CD4-positive, alpha-beta T cell treated with Interleukin-6 at 100 ng/mL for 8 hours (primary cell): ENCODE results near the gene LINGO3.
A peak's percentile ranks its signal among the peaks of the same experiment; 100 is the strongest.
"Not testable (repeated sequence)": the region's sequence is repeated elsewhere in the genome, so short reads cannot be mapped to it uniquely, and the experiment has no call there.

Experiments used
- DNase-seq: peaks from one replicate; pipeline ENCODE4 v3.0.0-alpha.2; 2020; ENCODE audit warnings: mixed read lengths, low spot score

LINGO3 gene

DNA sequence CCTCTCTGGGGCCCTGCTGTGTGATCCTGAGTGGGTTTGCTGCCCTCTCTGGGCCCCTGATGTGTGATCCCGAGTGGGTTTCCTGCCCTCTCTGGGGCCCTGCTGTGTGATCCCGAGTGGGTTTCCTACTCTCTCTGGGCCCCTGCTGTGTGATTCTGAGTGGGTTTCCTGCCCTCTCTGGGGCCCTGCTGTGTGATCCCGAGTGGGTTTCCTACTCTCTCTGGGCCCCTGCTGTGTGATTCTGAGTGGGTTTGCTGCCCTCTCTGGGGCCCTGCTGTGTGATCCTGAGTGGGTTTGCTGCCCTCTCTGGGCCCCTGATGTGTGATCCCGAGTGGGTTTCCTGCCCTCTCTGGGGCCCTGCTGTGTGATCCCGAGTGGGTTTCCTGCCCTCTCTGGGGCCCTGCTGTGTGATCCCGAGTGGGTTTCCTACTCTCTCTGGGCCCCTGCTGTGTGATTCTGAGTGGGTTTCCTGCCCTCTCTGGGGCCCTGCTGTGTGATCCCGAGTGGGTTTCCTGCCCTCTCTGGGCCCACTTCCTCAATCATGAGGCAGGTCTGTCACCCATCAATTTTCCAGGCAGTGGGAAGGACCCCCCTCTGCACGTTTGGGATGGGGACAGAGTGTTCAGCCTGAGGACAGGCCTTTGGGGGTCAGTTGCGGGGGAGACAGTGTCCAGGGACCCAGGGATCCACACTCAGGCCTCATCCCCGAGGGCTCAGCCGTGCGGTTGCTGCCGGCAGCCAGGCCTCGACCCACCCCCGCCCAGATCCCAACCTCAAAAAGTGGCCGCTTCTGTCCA lies 26.5 kb downstream of the LINGO3 start:
- not testable (repeated sequence) for DNase-seq

DNA sequence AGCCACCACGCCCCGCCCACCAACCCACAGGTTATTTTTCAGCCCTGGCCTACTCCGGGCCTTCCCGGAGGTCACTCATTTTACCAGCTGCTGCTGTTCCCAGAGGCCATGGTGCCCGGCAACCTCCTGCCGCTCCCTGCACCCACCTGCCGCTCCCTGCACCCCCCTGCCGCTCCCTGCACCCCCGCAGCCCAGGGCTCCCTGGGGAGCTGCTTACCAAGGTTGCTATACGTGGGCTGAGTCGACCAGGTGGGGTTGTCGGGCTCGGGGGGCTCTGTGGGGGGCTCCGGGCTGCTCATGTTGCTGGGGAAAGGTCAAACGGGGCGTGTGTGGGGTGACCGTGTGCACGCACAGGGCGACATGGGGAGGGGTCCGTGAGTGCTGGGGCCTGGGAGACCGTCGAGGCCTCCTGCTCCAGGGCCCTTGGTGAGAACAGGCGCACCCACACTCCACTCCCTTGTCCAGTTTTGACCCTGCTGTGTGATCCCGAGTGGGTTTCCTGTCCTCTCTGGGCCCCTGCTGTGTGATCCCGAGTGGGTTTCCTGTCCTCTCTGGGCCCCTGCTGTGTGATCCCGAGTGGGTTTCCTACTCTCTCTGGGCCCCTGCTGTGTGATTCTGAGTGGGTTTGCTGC lies 27.2 kb downstream of the LINGO3 start:
- no peak for DNase-seq

DNA sequence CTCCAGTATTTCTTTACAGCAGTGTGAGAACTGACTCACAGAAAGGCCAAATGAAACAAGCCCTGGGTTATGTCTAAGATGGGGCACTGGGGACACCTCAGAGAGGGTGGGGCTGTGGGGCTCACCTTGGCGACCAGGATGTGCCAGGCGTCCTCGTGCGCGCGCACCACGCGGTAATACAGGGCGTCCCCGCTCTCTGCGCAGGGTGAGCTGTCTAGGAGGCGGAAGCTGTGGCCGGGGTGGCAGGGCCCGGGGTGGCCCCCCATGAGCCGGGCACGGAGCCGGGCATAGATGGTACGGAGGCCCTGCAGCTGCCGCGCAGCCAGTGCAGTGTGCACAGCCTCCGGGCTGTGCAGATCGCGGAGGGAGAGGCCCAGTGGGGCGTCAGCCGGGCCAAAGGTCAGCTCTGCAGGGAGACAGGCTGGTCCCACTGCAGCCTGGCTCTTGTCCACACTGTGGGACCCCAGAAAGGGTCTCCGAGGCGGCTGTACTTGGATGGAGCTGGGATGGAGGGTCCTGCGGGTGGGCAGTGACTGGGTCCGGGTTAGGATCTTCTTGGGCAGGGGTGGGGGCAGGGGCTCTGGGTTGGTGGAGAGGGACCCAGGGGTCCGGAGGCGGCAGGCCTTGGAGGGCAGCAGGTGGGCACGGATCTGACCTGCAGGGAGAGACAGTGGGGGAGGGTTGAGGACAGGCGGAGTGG lies 29.3 kb downstream of the LINGO3 start:
- no peak for DNase-seq

DNA sequence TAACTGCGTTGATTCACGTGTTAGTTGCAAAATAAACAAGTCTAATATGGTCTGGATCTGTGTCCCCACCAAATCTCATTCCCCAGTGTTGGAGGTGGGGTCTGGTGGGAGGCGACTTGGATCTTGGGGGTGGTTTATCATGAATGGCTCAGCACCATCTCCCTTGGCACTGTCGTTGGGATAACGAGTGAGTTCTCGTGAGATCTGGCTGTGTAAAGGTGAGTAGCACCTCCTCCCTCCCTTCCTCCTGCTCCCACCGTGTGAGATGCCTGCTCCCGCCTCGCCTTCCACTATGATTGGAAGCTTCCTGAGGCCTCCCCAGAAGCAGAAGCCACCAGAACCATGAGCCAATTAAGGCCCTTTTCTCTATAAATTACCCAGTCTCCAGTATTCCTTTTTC lies 30.8 kb downstream of the LINGO3 start:
- DNase-seq = no peak

DNA sequence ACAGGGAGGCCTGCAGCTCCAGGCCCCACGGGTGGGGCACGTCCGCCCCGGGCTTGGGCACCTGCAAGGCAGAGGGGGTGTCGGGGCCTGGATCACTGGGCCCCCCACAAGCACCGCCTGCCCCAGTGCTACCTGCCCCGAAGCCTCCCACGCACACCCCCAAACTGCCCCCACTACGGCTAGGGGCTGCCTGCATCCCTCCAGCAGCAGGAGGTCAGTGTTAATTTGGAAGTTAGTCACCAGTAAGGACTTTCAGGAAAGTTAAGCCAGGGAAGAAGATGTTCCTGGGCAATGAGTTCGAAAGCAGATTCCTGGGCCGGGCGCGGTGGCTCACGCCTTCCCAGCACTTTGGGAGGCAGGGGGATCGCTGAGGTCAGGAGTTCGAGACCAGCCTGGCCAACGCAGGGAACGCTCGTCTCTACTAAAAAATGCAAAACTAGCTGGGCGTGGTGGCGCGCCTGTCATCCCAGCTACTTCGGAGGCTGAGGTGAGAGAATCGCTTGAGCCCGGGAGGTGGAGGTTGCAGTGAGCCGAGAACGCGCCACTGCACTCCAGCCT lies 31.4 kb downstream of the LINGO3 start:
- DNase-seq = no peak

DNA sequence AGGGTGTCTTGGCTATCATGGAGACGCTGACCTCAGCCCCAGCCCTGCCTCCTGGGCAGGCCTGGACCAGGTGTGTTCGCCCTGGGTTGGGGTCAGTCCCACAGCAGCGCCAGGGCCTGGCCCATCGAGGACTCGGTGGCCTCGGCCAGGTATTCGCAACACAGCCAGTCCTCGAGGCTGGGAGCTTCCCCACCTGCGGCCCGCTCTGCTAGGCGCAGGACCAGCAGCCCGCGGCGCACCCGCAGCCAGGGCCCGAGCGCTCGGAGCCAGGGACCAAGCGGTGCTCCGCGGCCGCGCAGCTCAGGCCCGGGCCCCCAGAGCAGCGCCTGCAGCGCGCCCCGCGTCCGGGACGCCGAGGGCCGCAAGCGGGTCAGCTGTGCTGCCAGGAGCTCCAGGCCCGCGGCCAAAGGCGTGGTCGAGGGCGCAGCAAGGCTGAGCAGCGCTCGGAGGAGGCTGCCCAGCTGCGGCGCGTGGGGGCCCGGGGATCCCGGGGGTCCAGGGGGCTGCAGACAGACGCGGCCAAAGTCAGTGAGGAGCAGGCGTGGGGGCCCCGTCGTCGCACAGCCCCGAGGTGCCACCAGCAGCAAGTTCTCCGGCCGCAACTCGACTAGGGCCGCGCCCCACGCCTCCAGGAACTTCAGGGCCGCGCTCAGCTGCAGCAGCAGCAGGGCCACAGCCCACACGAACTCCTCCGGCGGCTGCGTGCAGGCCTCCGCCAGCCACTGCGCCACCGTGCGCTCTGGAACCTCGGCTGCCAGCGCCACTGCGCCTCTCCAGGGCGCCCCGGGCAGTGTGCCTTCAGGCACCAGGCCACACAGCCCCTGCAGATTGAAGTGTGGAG lies 32.1 kb downstream of the LINGO3 start:
- no peak for DNase-seq

DNA sequence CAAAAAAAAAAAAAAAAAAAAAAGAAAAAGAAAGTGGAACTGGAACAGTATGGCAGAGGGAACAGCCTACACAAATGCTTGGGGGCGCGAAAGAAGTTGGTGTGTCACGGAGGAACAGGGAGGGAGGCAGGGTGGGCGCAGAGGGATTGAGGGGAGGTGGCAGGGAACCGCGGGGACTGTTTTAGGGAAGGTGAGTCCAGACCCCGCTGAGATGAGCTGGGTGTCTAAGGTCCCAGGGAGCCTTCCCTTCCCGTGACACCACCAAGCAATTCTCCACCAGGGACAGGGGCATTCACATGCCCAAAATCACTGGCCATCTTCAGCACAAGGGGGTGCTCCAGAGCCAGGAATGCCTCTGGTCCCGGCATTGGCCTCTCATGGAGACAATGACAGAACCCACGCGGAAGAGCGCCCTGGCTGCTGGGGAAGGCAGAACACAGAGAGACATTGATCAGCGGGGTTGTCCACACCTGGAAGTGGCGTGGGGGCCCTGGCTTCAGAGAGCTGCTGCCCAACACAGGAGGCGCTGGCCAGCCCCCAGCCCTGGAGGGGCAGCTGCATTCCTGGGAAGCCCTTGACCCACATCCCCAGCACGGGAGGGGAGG lies 32.9 kb downstream of the LINGO3 start:
- DNase-seq = peak; percentile 48

DNA sequence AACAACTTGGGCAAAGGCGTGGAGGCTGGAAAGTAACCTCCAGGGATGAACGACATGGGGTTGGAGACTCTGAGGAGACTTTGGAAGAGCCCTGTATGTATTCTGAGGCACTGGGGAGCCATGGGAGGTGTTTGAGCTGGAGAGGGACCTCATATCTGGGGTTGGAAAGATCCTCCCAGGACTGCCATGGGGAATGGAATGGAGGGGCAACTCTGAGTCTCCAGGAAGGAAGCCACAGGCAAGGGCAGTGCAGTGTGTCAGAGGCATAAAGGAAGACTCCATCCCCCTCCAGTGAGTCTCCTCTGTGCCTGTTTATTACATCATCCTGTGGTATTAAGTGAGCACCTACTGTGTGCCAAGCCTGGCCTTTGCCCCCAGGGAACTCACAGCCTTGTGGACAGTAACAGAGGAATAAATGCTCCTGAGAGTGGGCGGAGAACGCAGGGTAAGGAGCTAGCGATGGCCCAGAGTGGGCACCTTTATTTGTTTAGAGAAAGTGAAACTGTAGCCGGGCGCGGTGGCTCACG lies 33.7 kb downstream of the LINGO3 start:
- no peak for DNase-seq

DNA sequence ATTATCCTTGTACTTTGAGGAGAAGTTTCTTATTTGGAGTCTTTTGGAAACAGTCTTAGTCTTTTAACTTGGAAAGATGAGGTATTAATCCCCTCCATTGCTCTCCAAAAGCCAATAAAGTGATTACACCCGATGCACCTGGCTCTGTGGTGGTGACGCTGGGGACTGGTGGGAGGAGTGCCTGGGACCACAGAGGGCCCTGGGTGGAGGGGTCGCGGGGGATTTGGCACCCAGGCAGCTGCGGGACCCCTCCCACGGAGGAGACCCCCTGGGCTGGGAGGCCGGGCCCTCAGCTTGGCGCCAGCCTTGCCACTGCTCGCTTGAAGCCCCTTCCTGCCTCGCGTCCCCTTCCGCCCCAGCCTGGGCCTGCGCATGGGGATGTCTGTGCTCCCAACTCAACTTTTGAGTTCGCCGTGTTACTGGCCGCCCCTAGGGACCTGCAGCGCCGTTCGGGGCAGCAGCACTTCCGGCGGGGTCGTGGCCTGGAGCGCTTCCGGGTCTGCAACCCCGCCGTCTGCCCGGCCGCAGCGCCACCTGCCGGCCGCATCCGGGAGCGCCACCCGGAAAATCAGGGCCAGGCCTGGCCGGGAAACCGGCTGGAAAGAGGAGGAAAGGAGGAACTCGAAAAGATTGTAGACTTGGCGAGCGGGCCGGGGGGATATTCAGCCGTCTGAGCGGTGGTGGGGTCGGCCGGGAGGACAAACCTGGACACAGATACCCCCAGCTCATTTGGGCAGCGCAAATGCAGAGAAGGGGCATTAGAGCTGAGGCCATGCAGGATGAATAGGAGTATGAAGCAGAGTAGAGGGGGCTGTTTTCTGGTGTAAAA lies 34.4 kb downstream of the LINGO3 start:
- peak; percentile 61 for DNase-seq

DNA sequence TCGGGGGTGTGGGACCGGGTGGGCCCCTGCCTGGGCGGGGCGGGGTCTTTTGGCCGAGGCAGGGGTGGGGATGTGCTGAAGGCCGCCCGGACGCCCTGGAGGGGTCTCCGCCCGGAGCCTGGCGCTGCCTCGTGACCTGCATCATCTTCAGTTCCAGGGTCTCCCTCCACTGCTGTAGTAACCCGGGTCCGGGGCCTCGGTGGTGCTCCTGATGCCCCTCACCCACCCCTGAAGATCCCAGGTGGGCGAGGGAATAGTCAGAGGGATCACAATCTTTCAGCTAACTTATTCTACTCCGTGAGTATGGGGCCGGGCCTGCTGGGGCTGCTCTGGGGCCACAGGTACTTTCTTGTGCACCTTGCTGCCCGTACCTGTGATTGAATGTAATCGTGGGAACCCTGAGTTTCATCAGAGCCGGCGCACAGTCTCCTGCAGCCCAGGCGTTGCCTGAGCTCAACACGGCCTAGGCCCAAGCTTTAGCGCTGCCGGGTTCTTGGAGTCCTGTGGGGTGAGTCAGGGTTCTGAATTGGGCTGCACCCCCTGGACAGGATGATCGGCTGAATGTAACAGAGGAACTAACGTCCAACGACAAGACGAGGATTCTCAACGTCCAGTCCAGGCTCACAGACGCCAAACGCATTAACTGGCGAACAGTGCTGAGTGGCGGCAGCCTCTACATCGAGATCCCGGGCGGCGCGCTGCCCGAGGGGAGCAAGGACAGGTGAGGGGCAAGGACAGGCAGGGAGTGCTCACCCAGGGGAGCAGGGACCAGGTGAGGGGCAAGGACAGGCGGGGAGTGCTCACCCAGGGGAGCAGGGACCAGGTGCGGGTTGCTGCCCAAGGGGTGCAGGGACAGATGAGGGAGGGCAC lies 36.5 kb downstream of the LINGO3 start:
- DNase-seq = no peak

DNA sequence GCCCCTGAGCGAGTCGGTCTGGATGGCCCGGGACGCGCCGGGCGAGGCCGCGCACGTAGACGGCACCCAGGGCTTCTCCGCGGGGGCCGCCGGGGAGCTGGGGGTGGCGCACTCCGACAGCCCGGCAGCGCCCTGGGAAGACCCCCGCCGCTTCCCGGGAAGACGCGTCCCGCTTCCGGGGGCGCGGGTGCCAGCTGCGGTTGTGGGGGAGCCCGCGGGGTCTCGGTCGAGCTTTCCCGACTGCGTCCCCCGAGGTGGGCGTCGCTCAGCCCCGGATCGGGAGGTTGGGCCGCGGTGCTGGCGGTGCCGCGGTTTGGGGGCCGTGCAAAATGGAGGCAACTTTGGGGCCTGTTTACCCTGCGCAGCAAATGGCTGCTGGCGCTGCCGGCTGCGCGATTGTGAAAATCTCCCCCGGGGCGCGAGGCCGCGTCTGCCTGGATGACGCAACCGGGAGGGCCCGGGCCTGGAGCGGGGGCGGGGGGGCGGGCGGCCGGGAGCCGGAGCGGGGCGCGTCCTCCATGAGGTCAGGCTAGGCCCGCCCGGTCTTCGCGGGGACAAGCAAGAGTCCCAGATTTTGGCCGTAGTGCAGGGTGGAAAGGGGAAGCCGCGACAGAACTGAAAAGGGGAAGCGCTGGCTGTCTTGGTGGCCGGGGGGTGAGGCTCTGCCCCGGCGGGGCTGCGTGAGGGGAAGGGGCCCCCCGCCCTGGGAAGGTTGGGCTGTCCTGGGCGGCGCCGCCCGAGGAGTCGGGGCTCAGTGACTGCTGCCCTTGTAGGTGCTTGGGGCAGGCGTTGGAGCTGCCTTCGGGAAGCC lies 37.3 kb downstream of the LINGO3 start:
- DNase-seq = peak; percentile 54

DNA sequence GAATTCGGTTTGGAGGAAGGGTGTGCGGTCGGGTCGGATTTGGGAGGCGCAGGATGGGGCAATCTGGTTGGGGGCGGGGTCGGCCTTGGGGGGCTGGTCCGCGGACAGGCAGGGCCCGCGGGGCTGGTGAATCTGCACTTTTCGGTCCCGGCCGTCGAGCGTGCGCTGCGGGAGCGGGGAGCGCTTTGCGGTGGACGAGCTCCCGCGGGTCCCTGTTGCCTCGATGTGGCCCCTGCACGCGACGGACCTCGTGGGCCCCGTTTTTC lies 37.9 kb downstream of the LINGO3 start:
- no peak for DNase-seq

DNA sequence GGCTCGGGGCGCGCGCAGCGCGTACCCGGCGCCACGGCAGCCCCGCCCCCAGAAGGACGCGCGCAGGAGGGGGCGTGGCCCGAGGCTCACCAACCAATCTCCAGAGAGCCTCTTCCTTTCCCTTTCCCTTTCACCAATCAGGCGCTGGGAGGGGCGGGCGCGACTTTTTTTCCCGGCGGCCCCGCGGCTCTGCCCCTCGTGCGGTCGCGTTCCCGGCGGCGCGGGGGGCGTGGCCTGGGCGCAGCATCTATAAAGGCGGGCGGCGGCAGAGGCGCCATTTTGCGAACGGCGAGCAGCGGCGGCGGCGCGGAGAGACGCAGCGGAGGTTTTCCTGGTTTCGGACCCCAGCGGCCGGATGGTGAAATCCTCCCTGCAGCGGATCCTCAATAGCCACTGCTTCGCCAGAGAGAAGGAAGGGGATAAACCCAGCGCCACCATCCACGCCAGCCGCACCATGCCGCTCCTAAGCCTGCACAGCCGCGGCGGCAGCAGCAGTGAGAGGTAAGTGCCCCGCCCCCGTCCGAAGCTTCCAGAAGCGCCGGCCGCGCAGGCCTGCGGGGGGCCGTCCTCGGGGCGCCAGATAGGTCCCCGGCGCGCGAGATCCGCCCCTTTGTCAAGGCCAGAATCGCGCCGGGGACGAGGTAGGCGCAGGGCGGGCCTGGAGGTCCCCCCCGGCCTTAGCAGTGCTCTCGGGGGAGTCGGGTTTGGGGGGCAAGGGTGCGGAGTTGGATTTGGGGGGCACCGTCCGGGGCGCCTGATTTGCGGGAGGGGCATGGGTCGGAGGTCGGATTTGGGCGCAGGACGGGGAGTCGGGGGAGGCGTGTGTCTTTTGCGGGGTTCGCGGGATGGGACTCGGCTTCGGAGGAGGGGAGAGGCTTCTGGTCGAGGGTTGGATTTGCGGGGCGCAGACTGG lies 38.5 kb downstream of the LINGO3 start:
- DNase-seq = peak; percentile 98

DNA sequence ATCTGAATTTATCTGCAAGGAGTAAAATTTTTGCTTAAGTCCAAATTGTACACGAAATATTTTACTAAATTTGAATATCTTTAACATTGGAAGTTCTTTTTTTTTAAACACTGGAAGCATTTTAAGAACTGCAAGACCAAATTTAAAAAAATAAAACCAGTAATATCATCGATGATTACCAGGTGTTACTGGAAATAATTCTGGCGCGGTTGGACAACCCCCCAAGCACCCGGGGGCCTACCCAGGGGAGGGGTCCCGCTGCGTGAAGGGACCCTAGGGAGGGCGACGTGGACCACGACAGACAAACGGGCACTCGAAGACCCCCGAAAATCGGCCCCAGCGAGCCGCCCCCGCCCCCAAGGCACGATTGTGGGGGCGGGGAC lies 39.1 kb downstream of the LINGO3 start:
- DNase-seq = no peak

DNA sequence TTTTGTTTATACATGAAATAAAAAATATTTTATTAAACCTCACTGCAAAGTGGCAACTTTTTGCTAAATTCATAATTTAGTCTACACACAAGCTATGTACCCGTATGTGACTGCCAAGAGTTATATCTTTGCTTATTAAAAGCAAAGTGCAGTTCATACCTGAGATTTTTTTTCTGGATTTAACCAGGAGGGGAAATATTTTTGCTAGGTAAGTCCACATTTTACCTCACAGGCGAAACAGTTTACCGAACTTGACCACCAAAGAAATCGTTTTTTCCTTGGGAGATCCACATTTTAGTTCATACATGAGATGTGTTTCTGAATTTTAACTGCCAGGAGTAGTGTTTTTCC lies 39.5 kb downstream of the LINGO3 start:
- no peak for DNase-seq

DNA sequence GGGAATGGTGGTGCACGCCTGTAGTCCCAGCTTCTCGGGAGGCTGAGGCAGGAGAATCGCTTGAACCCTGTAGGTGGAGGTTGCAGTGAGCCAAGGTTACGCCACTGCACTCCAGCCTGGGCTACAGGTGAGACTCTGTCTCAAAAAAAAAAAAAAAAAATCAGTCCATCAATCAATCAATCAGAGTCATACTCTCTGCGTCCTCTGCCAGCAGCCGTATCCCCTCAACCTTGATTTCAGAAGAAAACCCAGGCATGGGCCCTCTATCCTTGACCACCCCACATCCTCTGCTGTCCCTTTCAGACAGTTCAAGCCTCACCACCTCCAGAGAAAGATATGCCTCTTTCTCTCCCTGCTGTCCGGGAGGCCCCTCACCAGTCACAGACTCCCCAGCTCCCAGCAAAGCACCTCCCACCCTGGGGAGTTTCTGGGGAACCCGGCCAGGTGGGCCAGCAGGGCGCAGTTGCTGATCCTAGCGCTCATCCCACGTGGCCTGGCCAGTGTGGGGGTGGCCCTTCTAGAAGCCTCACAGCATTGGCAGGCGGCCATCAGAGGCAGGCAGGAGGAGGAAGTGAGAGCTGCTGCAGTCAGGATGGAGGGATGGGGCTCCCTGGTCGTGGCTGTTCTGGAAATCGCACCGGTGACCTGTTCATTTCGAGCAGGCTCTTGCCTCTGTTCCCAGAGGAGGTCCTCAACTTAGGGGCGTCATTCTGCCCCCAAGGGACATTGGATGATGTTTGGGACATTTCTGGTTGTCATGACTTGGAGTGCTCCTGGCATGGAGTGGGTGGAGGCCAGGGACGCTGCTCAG lies 41.6 kb downstream of the LINGO3 start:
- peak; percentile 35 for DNase-seq
